Measurements from ENCODE around the gene UBE2QL1.

Gene UBE2QL1

GRCh38 chr5:6412811-6413210, 35.8 kb upstream of the UBE2QL1 start:
- DNase-seq (ENCODE audit: low read depth, low spot score) = no peak
- POLR2A ChIA-PET = no interaction called here
- TF ChIP-seq, protein P1, sequence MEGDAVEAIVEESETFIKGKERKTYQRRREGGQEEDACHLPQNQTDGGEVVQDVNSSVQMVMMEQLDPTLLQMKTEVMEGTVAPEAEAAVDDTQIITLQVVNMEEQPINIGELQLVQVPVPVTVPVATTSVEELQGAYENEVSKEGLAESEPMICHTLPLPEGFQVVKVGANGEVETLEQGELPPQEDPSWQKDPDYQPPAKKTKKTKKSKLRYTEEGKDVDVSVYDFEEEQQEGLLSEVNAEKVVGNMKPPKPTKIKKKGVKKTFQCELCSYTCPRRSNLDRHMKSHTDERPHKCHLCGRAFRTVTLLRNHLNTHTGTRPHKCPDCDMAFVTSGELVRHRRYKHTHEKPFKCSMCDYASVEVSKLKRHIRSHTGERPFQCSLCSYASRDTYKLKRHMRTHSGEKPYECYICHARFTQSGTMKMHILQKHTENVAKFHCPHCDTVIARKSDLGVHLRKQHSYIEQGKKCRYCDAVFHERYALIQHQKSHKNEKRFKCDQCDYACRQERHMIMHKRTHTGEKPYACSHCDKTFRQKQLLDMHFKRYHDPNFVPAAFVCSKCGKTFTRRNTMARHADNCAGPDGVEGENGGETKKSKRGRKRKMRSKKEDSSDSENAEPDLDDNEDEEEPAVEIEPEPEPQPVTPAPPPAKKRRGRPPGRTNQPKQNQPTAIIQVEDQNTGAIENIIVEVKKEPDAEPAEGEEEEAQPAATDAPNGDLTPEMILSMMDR (IDR thresholded peaks at IDR 0.05; ENCODE audit: insufficient read depth, low read length, missing control alignments) = no peak
- no peak overlapping the region for H3K4me3 ChIP-seq (ENCODE audit: low read depth, low read length)
- CTCF ChIA-PET = no interaction called here

- no peak overlapping the region for H3K4me3 ChIP-seq (ENCODE audit: low read depth, low read length)
- no peak for DNase-seq (ENCODE audit: low read depth, low spot score)
- POLR2A ChIA-PET = no interaction called here
- TF ChIP-seq, protein P1 (IDR thresholded peaks at IDR 0.05; ENCODE audit: insufficient read depth, low read length, missing control alignments) = no peak
- CTCF ChIA-PET = no interaction called here
Observed at GRCh38 chr5:6417657-6418056, 31.0 kb upstream of the UBE2QL1 start.

GRCh38 chr5:6418679-6419276, 29.9 kb upstream of the UBE2QL1 start:
- no peak overlapping the region for H3K4me3 ChIP-seq (ENCODE audit: low read depth, low read length)
- TF ChIP-seq, protein P1 (IDR thresholded peaks at IDR 0.05; ENCODE audit: insufficient read depth, low read length, missing control alignments) = no peak
- no peak for DNase-seq (ENCODE audit: low read depth, low spot score)
- CTCF ChIA-PET = interaction anchor here (0.8 kb wide), 1 partner anchor 30 kb away, joined by 3 read pairs; the partner anchor contains the start of gene UBE2QL1
- POLR2A ChIA-PET = no interaction called here

DNA sequence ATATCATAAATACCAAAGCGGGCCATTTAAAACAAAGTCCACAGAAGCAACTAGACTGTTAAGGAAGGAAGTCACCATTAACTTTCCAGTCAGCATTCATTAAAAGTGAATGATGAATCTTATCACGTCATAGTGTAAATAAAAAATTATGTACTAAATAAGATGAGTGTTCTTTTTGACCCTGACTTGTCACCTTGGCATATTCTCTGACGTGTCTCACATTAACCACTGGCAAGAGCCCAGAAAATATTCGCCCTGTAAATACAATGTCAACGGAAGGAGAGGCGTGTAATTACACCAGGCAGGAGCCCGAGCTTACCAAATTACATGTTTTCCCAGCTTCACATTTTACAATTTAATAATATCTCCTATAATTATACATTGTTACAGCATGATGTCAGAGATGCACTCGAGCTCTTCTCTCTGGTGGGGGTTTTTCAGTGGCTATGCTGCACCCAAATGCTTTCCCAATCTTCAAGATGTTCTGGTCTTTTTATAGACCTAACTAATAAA, 29.3 kb upstream of the UBE2QL1 start:
- no peak for DNase-seq (ENCODE audit: low read depth, low spot score)
- no peak overlapping the region for H3K4me3 ChIP-seq (ENCODE audit: low read depth, low read length)
- TF ChIP-seq, protein P1 (IDR thresholded peaks at IDR 0.05; ENCODE audit: insufficient read depth, low read length, missing control alignments) = no peak
- ChIA-PET POLR2A (no interaction called here), CTCF (interaction anchor here (0.8 kb wide), 1 partner anchor 30 kb away, joined by 3 read pairs; the partner anchor contains the start of gene UBE2QL1)

DNA sequence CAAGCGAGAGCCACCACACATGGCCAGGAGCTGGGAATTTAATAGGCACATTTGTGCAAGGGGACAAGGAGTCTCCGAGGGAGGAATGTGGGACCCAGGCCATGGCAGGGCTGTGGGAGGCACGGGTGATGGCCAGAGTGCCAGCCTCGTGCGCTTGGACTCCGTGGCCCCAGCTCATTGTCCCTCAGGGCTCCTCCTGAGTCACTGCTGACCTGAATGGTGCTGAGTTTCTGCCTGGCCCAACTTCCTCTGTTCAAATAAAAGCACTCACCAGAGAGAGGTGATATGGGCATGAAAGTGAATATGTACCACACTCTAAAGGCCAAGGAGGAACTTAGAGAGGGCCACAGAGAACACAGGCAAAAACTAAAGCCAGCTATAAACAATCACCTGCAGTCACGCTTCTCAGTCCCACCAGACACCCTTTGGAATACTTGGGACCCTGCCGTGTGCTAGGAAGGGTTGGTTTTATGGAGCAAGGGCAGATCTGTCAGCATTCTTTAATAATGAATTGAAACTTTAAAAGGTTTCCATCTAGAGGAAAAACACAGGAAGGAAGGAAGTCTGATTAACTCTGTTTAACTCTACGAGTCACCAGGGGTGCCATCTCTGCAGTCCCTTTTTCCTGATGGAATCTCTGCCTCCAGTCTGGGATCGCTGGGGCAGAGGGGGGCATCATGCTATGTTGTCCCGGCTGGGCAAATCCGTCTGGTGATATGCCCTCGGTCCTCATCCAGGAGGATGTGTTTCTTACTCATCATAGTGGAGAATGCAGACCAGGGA, 25.1 kb upstream of the UBE2QL1 start:
- POLR2A ChIA-PET = no interaction called here
- H3K4me3 ChIP-seq (ENCODE audit: low read depth, low read length) = no peak overlapping the region
- no peak for DNase-seq (ENCODE audit: low read depth, low spot score)
- CTCF ChIA-PET = no interaction called here
- TF ChIP-seq, protein P1 (IDR thresholded peaks at IDR 0.05; ENCODE audit: insufficient read depth, low read length, missing control alignments) = no peak

- no peak for DNase-seq (ENCODE audit: low read depth, low spot score)
- H3K4me3 ChIP-seq (ENCODE audit: low read depth, low read length) = no peak overlapping the region
- TF ChIP-seq, protein P1 (IDR thresholded peaks at IDR 0.05; ENCODE audit: insufficient read depth, low read length, missing control alignments) = no peak
- ChIA-PET POLR2A (no interaction called here), CTCF (no interaction called here)
Observed at GRCh38 chr5:6424110-6424659, 24.5 kb upstream of the UBE2QL1 start.
